Osteoblast (primary cell): ENCODE data around the gene PXMP4. TPM values are rescaled to one million over a fixed set of nuclear protein-coding genes. Genes with fewer than 3 reads are reported as not detected.
A peak's percentile ranks its signal among the peaks of the same experiment; 100 is the strongest.

Source experiments
- DNase-seq: peaks from one replicate; pipeline ENCODE4 v3.0.0; 2011; ENCODE audit warnings: low spot score, mixed read lengths; ENCODE audit not compliant: insufficient read length; ENCODE audit errors: missing footprints
- H2AFZ ChIP-seq: 2 replicates; pipeline ENCODE4 v1.6.0; 2011; ENCODE audit warnings: mild to moderate bottlenecking, low read length
- H3K27ac ChIP-seq: 2 replicates; pipeline ENCODE4 v1.5.1; 2011; ENCODE audit warnings: mild to moderate bottlenecking, low read depth, low read length, moderate library complexity
- H3K27me3 ChIP-seq: 2 replicates; pipeline ENCODE4 v1.6.0; 2012; ENCODE audit warnings: mild to moderate bottlenecking, control low read depth, inconsistent platforms, low read length, moderate library complexity; ENCODE audit not compliant: insufficient read depth
- H3K36me3 ChIP-seq: 2 replicates; pipeline ENCODE4 v1.5.1; 2011; ENCODE audit warnings: mild to moderate bottlenecking, low read length, control low read depth, moderate library complexity; ENCODE audit not compliant: insufficient read depth
- H3K4me1 ChIP-seq: 2 replicates; pipeline ENCODE4 v1.5.1; 2011; ENCODE audit warnings: mild to moderate bottlenecking, low read length, control low read depth, moderate library complexity; ENCODE audit not compliant: insufficient read depth
- H3K4me2 ChIP-seq: 2 replicates; pipeline ENCODE4 v1.6.0; 2011; ENCODE audit warnings: mild to moderate bottlenecking, low read length; ENCODE audit not compliant: insufficient read depth
- H3K4me3 ChIP-seq: fragments of 200-600 bp; sonication (generic); 3 replicates; pipeline ENCODE4 v1.5.1; 2012; ENCODE audit warnings: mild to moderate bottlenecking, low read length, inconsistent platforms; ENCODE audit not compliant: insufficient read depth
- H3K79me2 ChIP-seq: 2 replicates; pipeline ENCODE4 v1.6.0; 2012; ENCODE audit warnings: mild to moderate bottlenecking, low read length, control low read depth, inconsistent platforms; ENCODE audit not compliant: insufficient read depth
- H3K9me3 ChIP-seq: 2 replicates; pipeline ENCODE4 v1.5.1; 2011; ENCODE audit warnings: low read depth, low read length, control low read depth
- H4K20me1 ChIP-seq: 2 replicates; pipeline ENCODE4 v1.6.0; 2012; ENCODE audit warnings: mild to moderate bottlenecking, low read length, control low read depth; ENCODE audit not compliant: insufficient read depth
- CTCF ChIP-seq: IDR thresholded peaks from 2 replicates; pipeline ENCODE4 v1.5.1; 2011; ENCODE audit warnings: mild to moderate bottlenecking, low read depth, low read length, moderate library complexity; ENCODE audit errors: extremely low read depth
- total RNA-seq: library from RNA; depleted of rRNA; stranded (reverse); fragments of >200 nt; gene quantifications from 2 replicates; pipeline ENCODE4 v1.2.3, GENCODE V29; 2012

The PXMP4 gene
- total RNA-seq, 1 donor, result 5.1 TPM

- H3K27me3 ChIP-seq, result no peaks in the 10 kb centered on the region
- no peak overlapping the region for H3K4me3 ChIP-seq
- no peaks in the 10 kb centered on the region for H4K20me1 ChIP-seq
- H3K36me3 ChIP-seq, result peaks cover 18% of the 10 kb centered on the region
- H2AFZ ChIP-seq, result no peak overlapping the region
- H3K9me3 ChIP-seq, result no peaks in the 10 kb centered on the region
- DNase-seq, result peak; percentile 39
- no peak overlapping the region for H3K27ac ChIP-seq
- H3K79me2 ChIP-seq, result no peaks in the 10 kb centered on the region
- H3K4me1 ChIP-seq, result no peaks in the 10 kb centered on the region
- TF ChIP-seq CTCF, result no peak
- no peak overlapping the region for H3K4me2 ChIP-seq
Observed at GRCh38 chr20:33710681-33711445, 9.2 kb downstream of the PXMP4 start.

- H3K79me2 ChIP-seq, result no peaks in the 10 kb centered on the region
- H3K4me2 ChIP-seq, result no peak overlapping the region
- H3K27me3 ChIP-seq, result no peaks in the 10 kb centered on the region
- no peaks in the 10 kb centered on the region for H3K9me3 ChIP-seq
- H3K36me3 ChIP-seq, result peaks cover 18% of the 10 kb centered on the region
- no peak overlapping the region for H2AFZ ChIP-seq
- H3K4me3 ChIP-seq, result no peak overlapping the region
- DNase-seq, result no peak
- H4K20me1 ChIP-seq, result no peaks in the 10 kb centered on the region
- TF ChIP-seq CTCF, result no peak
- H3K27ac ChIP-seq, result no peak overlapping the region
- no peaks in the 10 kb centered on the region for H3K4me1 ChIP-seq
Observed at GRCh38 chr20:33709905-33710541, 10.1 kb downstream of the PXMP4 start.

GRCh38 chr20:33709398-33709797 lies 10.7 kb downstream of the PXMP4 start:
- DNase-seq, result peak; percentile 56
- no peak overlapping the region for H3K4me3 ChIP-seq
- H3K4me2 ChIP-seq, result no peak overlapping the region
- H3K79me2 ChIP-seq, result no peaks in the 10 kb centered on the region
- H3K9me3 ChIP-seq, result no peaks in the 10 kb centered on the region
- no peaks in the 10 kb centered on the region for H3K4me1 ChIP-seq
- TF ChIP-seq CTCF, result no peak
- no peaks in the 10 kb centered on the region for H3K27me3 ChIP-seq
- H2AFZ ChIP-seq, result no peak overlapping the region
- H3K36me3 ChIP-seq, result peaks cover 18% of the 10 kb centered on the region
- no peak overlapping the region for H3K27ac ChIP-seq
- no peaks in the 10 kb centered on the region for H4K20me1 ChIP-seq

GRCh38 chr20:33707668-33708067 lies 12.4 kb downstream of the PXMP4 start:
- no peaks in the 10 kb centered on the region for H4K20me1 ChIP-seq
- H3K4me3 ChIP-seq, result no peak overlapping the region
- no peak overlapping the region for H3K27ac ChIP-seq
- no peaks in the 10 kb centered on the region for H3K27me3 ChIP-seq
- H3K9me3 ChIP-seq, result no peaks in the 10 kb centered on the region
- no peak for TF ChIP-seq CTCF
- peaks cover 18% of the 10 kb centered on the region for H3K36me3 ChIP-seq
- peak; percentile 51 for DNase-seq
- H3K4me2 ChIP-seq, result no peak overlapping the region
- no peaks in the 10 kb centered on the region for H3K4me1 ChIP-seq
- H2AFZ ChIP-seq, result no peak overlapping the region
- H3K79me2 ChIP-seq, result no peaks in the 10 kb centered on the region
